SKM-1 (cell line): Measurements from ENCODE around the gene CNOT6L.

ENCODE experiments used
- DNase-seq: peaks from one replicate; lab custom pipeline; 2025; ENCODE audit not compliant: unreplicated experiment; lab: John Stamatoyannopoulos, UW

The CNOT6L gene

DNA sequence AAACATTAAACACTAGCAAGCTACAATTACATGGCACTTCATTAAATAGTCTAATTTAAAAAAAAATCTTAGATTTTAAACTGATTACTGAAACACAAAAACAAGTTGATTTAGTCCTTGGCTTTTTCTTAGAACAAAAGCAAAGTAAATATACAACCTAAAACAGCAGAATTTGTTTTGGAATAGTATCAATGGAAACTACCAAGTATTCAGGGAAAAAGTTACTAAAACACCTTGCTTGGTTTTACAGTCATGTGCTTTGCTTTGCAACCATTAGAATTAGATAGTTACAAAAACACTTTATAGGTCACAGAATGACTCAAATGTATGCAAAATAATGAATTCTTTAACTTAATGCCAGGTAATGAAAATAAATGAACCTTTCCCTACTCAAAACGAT, 105.3 kb downstream of the CNOT6L start:
- no peak for DNase-seq

DNA sequence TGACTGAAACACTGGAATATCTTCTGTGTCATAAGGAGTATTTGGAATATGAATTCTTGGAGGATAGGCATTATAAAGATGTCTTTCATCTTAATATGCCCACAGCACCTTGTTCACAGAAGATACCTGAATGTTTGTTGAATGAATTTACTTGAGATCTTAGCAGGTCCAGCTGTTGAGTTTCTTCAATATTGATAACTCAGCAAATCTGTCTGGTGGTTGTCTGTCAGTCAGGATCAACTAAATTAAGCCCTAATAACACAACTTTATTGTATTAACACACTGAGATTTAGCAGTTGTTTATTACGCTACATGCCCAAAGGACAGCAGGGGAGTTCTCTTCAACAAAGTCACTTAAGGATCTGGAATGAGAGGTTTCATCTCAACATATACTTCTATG, 106.5 kb downstream of the CNOT6L start:
- no peak for DNase-seq

DNA sequence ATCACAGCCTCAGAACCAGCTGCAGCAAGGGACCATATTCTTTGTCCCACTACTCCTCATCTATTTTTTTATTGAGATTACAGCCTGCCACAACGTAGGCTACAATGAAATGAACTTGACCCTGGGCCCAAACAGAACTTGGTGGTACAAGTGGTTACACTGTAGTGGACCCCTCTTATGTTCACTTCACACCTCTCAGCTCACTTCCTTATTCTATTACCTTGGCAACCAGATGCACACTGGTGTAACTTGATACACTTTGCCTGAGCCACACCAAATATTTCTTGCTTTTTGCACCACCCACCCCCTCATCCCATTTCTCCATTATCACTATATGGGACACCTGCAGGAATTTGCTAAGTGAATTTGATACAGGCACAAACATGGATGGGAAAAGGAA, 107.7 kb downstream of the CNOT6L start:
- no peak for DNase-seq

DNA sequence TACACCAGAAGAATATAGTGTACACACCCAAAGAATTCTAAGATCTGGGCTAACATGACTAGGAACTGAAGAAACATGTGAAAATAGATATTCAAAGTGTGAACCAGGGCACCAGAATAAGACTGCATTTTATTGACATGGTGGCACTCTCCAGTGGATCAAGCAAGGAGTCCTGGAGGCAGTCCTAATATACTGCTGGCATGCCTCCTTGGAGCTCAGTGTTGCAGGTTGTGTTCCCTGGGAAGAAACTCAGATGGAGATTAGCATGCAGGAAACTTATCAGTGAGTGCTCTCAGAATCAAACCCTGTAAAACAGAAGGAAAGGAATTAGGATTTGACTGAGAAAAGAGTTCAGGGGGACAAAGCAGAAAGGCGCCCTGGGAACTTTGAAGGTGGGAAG, 108.5 kb downstream of the CNOT6L start:
- no peak for DNase-seq

GRCh38 chr4:77710059-77710458, 109.1 kb downstream of the CNOT6L start:
- no peak for DNase-seq

DNA sequence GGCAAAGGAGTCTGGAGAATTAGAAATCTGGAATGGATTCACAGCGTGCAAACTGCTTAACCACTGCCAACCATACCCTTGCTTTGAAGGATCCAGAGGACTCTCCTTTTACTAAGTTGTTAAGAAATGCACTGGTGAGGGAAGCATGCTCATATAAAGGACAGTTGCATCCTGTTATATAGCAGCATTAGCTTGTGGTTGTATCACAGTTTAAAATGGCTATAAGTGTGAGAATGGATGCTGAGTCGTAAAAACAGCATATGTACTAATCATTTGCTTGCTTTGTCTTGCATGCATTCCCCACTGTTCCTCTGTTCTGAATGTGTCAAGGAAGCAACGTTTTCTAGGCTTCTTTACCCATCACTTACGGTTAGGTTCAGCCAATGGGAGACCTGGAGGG, 112.5 kb downstream of the CNOT6L start:
- no peak for DNase-seq

GRCh38 chr4:77703666-77704065, 115.5 kb downstream of the CNOT6L start:
- no peak for DNase-seq

DNA sequence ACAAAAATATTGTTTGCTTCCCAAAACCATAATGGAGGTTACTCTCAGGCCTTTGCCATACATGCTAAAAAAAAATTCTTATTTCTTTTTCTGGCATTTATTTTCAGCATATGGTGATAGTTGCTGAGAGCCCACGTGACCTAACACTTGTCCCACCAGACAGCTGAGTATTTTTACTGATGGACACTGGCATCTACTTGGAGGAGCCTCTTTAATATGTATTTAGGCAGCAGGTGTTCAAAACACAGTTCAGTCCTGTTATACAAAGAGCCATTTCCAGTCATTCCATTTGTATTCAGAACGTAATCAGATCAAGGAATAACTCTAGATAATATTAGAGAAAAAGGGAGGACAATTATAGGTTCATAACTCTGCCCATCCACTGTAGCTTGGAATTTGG, 118.0 kb downstream of the CNOT6L start:
- no peak for DNase-seq

GRCh38 chr4:77699731-77700210, 119.4 kb downstream of the CNOT6L start:
- DNase-seq, result no peak

- DNase-seq, result no peak
Measured at GRCh38 chr4:77697860-77698590, 121.1 kb downstream of the CNOT6L start.

- DNase-seq, result no peak
Measured at GRCh38 chr4:77695774-77696173, 123.4 kb downstream of the CNOT6L start.

- no peak for DNase-seq
Measured at GRCh38 chr4:77692847-77693432, 126.2 kb downstream of the CNOT6L start.

GRCh38 chr4:77681792-77682191, 137.4 kb downstream of the CNOT6L start:
- DNase-seq, result no peak

- DNase-seq, result no peak
Measured at GRCh38 chr4:77676842-77677241, 142.3 kb downstream of the CNOT6L start.

- DNase-seq, result no peak
Measured at GRCh38 chr4:77671051-77671450, 148.1 kb downstream of the CNOT6L start.

GRCh38 chr4:77669946-77670590, 149.1 kb downstream of the CNOT6L start:
- DNase-seq, result no peak

DNA sequence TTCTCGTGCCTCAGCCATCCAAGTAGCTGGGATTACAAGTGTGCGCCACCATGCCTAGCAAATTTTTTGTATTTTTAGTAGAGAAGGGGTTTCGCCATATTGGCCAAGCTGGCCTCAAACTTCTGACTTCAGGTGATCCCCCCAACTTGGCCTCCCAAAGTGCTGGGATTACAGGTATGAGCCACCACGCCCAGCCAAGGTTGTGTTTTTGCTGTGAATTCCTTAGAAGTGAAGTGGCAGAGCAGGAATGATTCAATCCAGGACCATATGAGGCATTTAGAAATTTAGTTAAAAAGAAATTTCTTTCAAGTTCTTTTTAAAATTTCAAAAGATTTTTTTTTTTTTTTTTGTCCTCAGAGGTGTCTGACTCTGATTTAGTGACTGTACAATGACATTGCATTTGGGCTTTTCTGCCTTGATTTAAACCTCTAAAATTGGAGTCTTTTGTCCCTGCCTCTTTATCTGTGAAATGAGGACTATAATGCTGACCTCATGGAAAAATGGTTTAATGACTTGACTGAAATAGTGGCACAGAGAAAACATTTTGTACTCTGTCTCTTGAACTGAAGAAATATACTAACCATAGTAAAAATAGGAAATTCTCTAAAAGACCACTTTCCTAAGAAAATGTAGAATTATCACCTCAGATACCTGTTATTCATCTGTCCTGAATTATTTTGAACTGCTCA, 153.6 kb downstream of the CNOT6L start:
- DNase-seq, result no peak
